Vagina (tissue), 2 donors: ENCODE results near the gene HDAC7.

Experiments
- CTCF ChIP-seq, 3 experiments: fragments of 450-650 bp in 2 of 3; fragments of 200-600 bp in 1 of 3; sonication (generic) in 1 of 3; IDR thresholded peaks; one replicate each; pipeline ENCODE4 v1.5.1; 2017 to 2019; ENCODE audit warnings: antibody characterized with exemption in 3 of 3, mild to moderate bottlenecking in 2 of 3, moderate library complexity in 2 of 3
- POLR2A ChIP-seq, 2 donors: fragments of 450-650 bp; IDR thresholded peaks; one replicate each; pipeline ENCODE4 v1.6.1; 2017; ENCODE audit warnings: antibody characterized with exemption in 2 of 2, mild to moderate bottlenecking in 2 of 2, moderate library complexity in 2 of 2
- POLR2AphosphoS5 ChIP-seq, 2 donors: sonication (generic); formaldehyde crosslinking; IDR thresholded peaks; one replicate each; pipeline ENCODE4 v1.9.0; 2017; ENCODE audit warnings: antibody characterized with exemption in 2 of 2, mild to moderate bottlenecking in 2 of 2, low read depth in 1 of 2; ENCODE audit not compliant: insufficient read depth in 1 of 2

GRCh38 chr12:47747126-47747525, 72.6 kb downstream of the HDAC7 start:
- no peak for TF ChIP-seq CTCF (IDR thresholded peaks at IDR 0.05)
- TF ChIP-seq POLR2A (IDR thresholded peaks at IDR 0.05): no peak
- TF ChIP-seq POLR2AphosphoS5 (IDR thresholded peaks at IDR 0.05; ENCODE audit: insufficient read depth in 1 of 2, low read depth in 1 of 2): no peak
